Skin of body (tissue), 2 donors: ENCODE results near the gene AGAP1. TPM values are rescaled to one million over a fixed set of nuclear protein-coding genes. Genes with fewer than 3 reads are reported as not detected.

ENCODE experiments used
- DNase-seq: peaks from one replicate; lab custom pipeline; 2025; lab: John Stamatoyannopoulos, UW
- total RNA-seq: library from RNA; depleted of rRNA; stranded (reverse); fragments of >200 nt; gene quantifications from one replicate; pipeline ENCODE4 v1.2.3, GENCODE V29; 2014

The AGAP1 gene
- total RNA-seq, 1 donor from 2014 or later: 25.6 TPM

DNA sequence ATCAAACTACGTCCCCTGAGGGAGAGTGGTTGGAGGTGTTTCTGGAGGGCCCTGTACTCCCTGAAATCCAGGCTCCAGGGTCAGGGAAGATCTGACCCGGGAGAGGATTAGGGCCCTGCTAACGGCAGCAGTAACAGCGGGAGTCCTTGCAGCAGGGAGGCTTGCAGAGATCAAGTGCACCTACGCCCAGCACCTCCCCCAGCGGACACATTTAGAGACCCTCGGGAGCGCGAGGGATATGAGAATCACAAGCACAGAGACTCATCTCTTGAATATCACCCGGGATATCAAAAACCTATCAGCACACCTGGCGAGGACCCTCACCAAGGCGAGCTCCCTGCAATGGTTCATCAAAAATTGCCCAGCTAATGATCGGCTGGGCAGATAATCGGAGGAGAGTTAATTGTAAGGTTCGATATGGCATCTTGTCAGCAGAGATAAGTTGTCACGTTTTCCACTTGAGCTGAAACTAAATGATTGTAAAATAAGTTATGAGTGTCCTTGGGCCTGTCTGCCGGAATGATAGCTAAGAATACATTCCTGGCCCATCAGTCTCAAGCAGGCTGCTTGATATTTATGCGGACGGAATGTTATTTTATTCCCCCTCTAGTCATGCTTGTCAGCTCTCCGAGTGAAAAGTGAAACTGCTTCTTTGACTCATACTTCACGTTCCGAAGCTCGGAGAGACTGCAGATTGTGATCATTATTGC is 464.5 kb downstream of the AGAP1 start:
- no peak for DNase-seq

DNA sequence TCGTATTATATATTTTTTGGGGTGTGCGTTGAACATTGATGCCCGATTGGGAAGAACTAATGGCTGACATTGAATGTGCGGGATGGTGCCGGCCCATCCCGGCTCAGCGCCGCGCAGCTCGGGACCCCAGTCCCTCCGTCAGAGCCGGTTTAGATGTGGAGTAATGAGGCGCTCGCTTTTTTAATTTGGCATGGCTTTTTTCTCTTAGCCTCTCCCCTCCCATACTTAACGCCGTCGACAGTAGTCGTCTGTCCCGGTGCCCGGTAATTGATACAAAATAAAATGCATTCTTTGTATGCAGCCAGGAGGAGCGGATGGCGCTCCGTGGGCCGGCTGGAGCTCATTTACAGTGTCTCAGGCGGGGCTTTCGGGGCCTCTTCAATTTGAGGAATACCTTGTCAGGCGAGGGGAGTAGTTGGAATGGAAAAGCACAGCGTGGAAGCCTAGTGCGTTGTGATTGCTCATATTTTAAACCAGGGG is 465.1 kb downstream of the AGAP1 start:
- no peak for DNase-seq

DNA sequence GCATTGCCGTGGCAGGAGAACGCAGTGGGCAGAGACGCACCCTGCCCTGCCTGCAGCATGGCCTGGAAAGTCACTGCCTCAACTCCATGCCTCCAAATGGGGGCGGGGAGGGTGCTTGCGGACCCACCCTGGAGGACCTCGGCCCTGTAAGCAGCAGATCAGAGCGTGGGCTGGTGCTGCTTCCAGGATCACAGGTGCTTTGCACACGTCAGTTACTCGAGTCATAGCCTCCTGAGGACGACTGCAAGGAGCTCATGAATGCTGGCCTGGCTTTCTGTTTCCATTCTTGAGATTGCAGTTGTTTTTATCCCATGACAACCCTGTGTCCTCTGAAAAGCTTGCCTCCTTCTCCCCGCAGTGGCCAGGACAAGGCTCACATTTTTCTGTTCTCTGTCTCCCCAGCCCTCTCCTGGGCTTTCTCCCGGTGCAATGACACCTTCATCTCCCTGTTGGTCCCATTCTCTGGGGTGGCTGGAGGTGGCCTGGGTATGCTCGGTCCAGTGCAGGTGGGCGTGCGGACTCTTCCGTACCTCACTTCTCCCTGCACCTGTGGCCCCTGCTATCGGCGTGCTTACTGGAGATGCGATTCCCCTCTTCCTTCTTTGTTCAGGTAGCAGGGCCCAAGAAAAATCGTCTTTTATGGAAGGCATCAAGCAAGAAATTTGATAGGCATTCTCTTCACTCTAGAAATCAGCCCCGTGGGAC is 466.3 kb downstream of the AGAP1 start:
- no peak for DNase-seq

DNA sequence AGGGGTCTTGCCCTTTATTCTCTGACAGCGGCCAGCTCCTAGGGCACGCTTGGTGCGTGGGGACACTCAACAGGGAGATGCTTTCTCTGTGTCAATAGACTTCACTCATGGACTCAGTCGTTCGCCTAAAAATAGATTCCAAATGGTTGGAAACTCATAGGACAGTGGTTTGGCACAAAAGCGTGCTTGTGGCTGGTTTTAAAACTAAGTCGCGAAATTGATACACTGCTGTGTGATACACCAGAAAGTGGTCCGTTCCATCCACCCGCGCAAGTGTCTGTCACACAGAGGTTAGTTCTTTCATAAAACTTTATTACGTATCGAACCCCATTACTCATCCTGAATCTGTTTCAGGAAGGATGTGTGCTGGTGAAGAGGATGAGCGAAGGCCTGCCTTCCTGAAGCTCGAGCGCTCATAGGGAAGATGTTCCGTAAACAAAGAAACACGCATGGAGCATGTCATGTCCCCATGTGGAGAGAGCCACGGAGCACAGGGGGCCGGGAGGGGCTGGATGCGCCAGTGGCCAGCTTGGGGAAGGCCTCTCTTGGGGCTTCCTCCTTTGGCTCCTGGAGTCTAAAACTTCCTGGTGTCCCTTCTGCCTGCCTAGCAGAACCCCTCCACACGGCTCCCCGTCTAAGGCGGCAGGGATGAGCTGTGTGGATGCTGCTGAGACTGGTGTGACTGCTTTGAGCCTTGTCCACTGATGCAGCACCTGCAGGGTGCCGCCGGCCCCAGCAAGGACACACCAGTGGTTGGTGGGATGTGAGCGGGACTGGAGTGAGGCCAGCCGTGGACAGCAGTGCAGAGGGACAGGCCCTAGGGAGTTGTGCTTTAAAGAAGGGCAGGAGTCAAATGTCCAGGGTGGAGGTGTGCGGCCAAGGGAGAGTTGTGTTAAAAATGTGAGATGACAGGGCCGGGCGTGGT is 467.1 kb downstream of the AGAP1 start:
- no peak for DNase-seq

DNA sequence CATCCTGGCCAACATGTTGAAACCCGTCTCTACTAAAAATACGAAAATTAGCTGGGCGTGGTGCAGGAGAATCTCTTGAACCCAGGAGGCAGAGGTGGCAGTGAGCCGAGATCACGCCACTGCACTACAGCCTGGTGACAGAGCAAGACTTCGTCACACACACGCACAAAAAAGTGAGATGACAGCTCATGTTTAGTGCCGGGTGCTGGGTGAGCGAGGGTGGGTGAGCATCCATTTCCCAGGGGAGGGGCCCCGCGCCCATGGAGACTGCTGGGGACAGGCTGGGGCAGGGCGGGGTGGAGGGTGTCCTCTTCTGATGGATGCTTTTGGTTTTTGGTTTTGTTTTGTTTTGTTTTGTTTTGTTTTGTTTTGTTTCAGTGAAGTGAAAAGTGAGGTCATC is 467.9 kb downstream of the AGAP1 start:
- DNase-seq: no peak

DNA sequence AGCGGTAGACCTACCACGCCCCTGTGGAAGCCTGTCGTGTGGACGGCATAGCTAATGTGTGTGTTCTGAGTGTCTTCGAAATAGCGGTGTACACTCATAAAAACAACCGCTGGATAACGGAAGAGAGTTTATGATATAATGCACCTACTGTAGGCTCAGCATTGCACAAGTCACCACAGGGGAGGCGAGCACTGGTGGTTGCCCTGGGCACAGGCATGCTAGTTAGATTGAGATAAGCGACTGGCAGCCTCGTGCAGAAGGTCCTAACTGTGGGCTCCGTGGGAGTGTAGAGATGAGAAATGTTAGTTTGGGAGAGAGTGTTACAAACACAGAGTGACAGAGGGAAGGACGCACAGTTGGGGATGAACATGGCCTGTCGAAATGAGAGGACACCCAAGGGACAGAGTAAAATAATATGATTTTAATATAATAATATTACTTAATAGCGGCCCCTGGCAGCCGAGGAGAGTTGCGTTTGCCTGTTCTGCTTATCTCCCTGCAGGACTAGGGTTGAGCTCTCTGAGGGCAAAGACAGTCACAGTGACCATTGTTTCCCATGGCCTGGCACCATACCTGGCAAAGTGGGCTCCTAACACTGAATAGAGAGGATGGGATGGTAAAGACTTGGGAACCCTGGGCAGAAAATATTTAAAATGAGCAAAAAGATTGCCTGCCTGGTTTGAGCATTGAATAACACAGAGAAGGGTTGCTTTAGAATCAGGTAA is 470.2 kb downstream of the AGAP1 start:
- DNase-seq: no peak

DNA sequence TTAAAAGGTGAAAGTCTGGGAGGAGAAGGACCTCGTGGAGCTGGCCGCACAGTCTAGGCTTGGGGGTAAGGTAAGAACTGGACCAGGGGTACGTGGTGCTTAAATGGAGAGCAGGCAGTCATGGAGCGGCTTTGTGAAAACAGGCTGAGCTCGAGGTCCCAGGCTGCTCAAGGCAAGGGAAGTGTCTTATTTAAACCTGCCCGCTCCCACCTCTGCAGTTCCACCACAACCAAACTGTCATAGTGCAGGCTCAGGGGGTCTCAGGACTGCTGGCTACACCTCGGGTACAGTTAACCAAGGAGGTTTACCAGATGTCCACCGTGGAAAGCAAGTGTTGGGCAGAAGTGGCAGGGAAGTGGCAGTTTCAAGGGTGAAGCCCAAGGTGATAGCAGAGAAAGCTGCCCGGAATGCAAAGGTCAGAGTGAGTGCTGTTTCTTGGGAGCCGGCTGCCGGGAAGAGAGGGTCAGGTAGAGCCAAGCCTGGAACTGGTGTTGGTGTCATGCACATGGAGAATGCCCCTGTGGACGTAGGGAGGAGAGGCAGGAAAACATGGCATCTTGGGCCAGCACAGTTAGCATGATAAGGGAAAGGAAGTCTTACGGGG is 471.0 kb downstream of the AGAP1 start:
- no peak for DNase-seq

DNA sequence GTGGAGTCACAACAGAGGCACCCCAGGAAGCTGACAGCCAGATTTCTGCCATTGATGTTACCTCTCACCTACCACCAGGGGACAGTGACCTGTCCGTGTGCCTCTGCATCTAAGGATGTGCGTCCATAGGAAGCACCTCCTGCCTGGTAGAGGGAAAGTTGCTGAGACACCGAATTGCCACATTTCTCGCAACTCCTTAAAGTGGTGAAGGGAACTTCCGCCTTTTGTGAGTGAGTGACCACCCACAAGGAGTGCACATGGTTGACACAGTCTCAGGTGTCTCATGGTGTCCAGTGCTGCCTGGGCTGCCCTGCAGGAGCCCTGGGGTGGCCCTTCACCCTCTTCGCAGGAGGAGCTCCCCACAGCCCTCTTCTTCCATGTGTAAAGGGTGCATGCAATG is 472.6 kb downstream of the AGAP1 start:
- no peak for DNase-seq

DNA sequence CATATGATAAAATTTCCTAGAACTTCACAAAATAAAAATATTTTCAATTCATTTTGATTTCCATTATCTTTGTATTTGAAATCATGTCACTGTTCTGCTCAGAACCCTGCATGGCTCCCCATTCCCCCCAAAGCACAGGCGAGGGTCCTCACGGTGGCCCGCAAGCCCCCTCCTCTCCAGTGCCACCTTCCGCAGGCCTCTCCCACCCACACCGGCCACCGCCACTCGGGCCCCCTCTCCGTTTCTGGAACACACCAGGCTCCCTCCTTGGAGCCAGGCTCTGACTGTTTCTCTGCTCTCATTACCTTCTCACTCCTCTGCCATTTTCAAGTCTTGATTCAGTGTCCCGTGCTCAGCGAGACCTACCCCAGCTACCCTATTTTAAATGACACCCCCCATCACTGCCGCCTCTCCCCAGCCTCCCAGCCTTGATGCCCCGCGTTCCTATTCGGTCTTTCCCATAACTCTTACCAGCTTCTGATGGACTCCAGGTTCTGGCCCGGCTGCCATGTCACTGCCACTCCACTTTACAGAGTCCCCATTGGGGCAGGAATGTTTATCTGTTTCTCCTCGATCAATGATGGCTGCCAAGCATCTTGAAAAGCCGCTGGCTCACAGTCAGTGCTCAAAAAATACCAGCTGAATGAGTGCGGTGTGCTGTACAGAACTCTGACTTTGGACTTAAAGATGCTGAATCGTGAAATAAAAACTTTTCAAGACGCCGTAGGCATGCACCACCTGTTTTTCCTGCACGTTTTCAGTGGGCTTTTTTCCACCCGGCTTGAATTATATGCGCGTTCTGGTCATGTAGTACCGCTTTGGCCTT is 473.3 kb downstream of the AGAP1 start:
- DNase-seq: no peak

DNA sequence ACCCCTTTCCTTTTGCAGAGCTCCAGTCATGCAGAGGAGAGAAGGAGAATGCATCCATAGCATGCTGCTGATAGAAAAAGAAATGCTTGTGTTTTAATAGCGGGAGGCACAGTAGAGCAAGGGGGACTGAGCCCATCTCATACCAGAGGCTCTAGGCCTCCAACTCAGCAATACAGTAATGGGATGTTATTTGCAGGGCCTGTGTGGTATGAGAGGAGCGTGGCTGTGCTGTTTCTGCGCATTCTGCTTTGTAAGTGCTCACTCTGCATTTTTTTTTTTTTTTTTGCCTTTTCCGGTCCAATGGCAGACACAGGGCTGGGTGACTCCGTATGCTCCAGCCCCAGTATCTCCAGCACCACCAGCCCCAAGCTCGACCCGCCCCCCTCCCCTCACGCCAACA is 474.3 kb downstream of the AGAP1 start:
- no peak for DNase-seq

DNA sequence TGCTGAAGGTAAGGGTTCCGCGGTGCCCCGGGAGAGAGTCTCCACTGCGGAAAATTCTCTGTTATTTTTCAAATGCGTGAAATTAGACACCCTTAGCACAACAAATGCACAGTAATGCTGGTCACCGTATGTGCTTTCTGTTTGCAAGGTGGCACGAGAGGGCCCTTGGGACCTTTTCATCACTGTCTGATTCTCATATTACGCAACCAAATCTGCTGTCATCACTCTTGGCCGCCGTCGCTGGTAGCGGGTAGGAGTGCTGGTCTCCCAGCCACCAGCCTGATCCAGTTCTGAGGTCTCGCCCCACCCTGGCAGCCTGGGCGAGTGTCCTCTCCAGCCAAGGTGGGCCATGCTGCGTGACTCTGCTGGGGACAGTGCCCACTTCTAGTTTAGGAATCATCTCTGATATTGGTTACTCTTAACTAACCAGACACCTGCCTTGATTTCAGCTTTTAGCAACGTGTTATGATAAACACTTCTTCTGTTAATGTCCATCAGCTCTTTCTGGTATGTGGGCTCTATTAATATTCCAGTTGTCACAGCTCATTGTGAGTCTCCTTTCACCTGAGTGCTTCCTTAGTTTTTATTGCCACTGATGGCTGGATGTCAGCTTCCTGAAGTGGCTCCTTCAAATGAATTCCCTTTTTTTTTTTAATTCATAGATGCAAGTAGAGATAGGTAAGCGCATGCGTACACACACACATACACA is 474.9 kb downstream of the AGAP1 start:
- DNase-seq: no peak

DNA sequence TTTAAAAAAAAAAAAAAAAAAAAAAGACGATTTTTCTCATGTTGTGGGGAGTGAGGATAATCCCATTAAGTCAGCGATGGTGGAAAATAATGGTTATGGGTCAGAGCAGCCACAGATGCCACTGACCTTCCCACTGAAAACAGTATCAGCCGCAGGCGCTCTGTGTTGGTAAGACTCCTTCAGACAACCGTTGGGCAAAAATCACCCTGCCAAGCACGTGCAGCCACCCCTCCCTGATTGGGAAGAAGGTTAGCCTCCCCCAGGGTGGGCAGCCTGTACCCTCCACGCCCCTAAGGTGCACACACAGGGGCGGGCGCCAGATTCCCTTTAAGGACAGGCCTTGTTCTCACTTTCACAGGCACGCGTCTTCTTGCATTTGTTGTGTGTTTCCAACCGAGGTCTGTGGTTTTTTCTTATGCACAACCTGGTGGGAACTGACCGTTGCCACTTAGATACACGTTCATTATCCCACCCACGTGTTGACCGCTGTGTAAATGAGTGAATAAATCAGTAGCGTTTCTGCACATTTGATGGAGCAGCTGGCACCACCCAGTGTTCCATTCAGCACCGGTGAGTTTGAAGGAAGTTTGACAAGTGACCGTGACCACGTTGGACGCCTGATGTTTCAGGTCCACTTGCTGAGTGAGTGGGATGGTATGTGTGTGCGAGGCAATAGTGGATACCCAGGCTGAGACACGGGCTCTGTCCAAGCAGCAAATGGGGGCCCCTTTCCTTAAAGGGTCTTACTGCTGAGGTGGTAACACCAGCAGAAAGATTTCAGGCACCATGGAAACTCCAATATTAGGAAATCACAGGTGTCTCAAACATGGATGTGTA is 476.6 kb downstream of the AGAP1 start:
- DNase-seq: no peak

DNA sequence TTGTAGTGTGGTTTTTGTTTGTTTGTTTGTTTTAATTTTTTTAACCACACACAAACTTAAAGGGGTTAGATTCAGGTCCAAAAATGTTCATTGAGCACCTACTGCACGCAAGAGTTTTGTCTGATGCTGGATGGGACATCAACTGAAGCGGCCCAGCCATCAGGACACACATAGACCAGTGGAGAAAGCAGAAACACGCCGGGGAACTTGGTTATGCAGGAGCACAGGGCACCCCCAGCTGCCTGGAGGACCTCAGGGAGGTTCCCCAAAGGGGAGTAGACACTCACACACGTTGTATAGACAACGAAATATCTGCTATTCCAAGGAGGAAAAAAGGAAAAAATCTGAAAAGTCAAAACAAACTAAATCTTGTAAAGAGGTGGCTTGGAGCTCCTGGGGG is 482.7 kb downstream of the AGAP1 start:
- DNase-seq: no peak

DNA sequence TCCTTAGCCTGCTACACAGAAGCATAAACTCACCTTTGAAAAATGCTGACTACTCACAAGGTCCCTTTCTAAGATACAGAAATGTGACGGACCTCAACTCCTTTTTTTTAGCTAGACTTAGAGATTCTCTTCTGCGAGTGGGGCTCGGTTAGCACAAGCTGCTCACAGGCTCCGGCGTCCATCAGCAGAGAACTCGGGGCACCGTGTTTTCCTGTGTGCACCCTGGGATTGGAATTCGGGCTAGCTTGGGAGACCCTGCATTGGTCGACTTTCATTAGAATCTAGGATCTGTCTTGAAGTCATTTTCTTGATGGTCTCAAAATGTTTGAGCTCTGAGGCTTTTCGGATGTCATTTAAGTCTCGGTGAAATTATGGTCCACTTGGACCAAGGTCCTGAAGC is 483.1 kb downstream of the AGAP1 start:
- DNase-seq: no peak

DNA sequence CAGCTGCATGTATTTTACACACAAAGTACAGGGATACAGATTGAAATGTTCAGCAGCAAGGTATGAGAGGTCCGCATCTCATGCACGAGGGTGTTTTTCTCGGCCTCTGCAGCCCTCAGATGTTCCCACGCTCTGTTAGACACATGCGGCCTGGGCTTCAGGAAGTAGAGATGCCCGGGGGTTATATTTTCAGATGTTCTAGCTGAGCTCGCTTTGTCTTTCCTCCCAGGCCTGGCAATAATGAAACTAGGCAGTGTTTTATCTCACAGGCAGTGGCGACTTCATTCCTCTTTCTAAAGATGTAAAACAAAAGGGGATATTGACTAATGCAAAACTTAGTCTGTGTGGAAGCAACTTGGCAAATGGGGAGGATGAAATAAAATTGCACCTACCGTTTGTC is 483.6 kb downstream of the AGAP1 start:
- DNase-seq: no peak

DNA sequence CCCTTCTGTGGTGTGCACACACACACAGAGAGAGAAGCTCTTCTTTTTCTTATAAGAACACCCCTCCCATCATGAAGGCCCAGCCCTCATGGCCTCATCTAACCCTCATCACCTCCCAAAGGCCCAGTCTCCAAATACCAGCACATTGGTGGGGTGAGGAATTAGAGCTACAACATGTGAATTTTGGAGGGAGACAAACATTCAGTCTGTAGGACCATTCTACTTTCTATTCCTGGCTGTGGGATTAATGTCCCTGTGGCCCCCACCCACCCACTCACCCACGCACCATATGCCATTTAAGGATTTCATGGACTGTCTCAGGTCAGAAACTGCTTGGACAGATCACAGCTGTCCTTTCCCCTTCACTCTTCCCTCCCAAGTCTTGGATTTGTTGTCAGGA is 484.2 kb downstream of the AGAP1 start:
- DNase-seq: no peak

DNA sequence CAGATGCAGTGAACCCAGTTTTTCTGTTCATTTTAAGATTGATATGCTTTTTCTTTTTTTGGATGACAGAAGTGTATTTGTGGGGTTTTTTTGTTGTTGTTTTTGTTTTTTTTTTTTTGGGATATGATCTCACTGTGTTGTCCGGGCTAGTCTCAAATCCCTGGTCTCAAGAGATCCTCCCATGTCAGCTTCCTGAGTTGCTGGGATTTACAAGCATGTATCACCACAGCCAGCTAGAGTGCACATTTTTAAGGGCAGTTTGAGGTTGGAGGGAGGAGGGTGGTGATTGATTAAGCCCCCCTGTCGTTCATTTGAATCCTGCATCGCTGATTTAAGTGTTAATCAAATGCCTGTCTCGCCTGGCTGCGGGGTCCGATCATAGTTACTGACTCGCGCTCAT is 485.2 kb downstream of the AGAP1 start:
- no peak for DNase-seq

DNA sequence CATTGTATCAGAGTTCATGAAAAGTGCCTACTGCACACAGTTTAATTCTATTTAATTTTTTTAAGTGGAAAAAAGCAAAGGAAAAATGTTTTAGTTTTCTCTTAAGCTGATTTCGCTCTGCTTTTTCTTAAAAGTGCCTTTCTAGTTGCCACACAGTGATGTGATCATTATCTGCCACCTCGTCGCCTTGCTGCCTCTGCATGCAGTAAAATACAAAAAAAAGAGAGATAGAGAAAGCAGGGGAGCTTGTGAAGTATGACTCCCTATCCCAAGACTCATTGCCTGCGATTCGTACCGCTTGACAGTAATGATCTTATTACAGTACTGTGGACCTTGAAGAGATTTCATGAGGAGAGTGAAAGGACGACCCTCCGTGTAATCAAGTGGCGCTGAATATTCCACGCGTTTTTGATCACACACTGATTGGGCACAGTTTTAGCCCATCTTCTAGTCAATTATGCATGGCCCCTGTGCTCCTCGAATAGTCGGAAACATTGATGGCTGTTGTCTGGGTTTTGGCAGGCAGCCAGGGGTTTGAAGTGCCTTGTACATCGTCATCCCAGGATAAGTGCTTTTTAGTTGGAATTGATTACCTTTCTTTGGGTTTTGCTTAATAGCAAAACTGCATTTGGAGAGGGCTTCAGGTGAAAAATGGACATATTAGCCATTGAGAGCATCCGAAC is 486.1 kb downstream of the AGAP1 start:
- DNase-seq: no peak
